ENCODE measurements around the gene STAT1. TPM values are rescaled to one million over a fixed set of nuclear protein-coding genes. Genes with fewer than 3 reads are reported as not detected.
A peak's percentile ranks its signal among the peaks of the same experiment; 100 is the strongest.

The STAT1 gene
- total RNA-seq, 1 donor from 2014 or later, result 264 TPM

- DNase-seq (ENCODE audit: low spot score, unreplicated experiment), result no peak
- H3K27ac Mint-ChIP-seq, result no peak overlapping the region
Observed at GRCh38 chr2:191038741-191039140, 24.8 kb upstream of the STAT1 start.

GRCh38 chr2:191038241-191038725, 24.3 kb upstream of the STAT1 start:
- H3K27ac Mint-ChIP-seq, result no peak overlapping the region
- H3K9me3 Mint-ChIP-seq (ENCODE audit: low read depth), result peaks cover 3% of the 10 kb centered on the region
- no peaks in the 10 kb centered on the region for H3K27me3 Mint-ChIP-seq
- H3K4me3 Mint-ChIP-seq (ENCODE audit: low read depth), result no peak overlapping the region
- H3K4me1 Mint-ChIP-seq (ENCODE audit: low read depth), result peaks cover 11% of the 10 kb centered on the region
- H3K36me3 Mint-ChIP-seq (ENCODE audit: insufficient read depth), result peaks cover 24% of the 10 kb centered on the region
- TF ChIP-seq CTCF (IDR thresholded peaks at IDR 0.05; ENCODE audit: unreplicated experiment), result no peak
- DNase-seq (ENCODE audit: low spot score, unreplicated experiment), result no peak

More at GRCh38 chr2:191038741-191039140, 24.8 kb upstream of the STAT1 start:
- no peaks in the 10 kb centered on the region for H3K27me3 Mint-ChIP-seq
- peaks cover 24% of the 10 kb centered on the region for H3K36me3 Mint-ChIP-seq (ENCODE audit: insufficient read depth)
- peaks cover 8% of the 10 kb centered on the region for H3K4me1 Mint-ChIP-seq (ENCODE audit: low read depth)
- H3K9me3 Mint-ChIP-seq (ENCODE audit: low read depth), result peaks cover 3% of the 10 kb centered on the region
- H3K4me3 Mint-ChIP-seq (ENCODE audit: low read depth), result no peak overlapping the region
- TF ChIP-seq CTCF (IDR thresholded peaks at IDR 0.05; ENCODE audit: unreplicated experiment), result no peak

- Mint-ChIP-seq H3K4me1 (ENCODE audit: low read depth) (peaks cover 21% of the 10 kb centered on the region), H3K27ac (no peak overlapping the region), H3K36me3 (ENCODE audit: insufficient read depth) (peaks cover 21% of the 10 kb centered on the region), H3K9me3 (ENCODE audit: low read depth) (no peaks in the 10 kb centered on the region), H3K27me3 (no peaks in the 10 kb centered on the region), H3K4me3 (ENCODE audit: low read depth) (no peak overlapping the region)
- no peak for TF ChIP-seq CTCF (IDR thresholded peaks at IDR 0.05; ENCODE audit: unreplicated experiment)
- DNase-seq (ENCODE audit: low spot score, unreplicated experiment), result no peak
Observed at GRCh38 chr2:191037351-191037750, 23.4 kb upstream of the STAT1 start.

GRCh38 chr2:191036363-191036762, 22.4 kb upstream of the STAT1 start:
- no peak overlapping the region for H3K27ac Mint-ChIP-seq
- TF ChIP-seq CTCF (IDR thresholded peaks at IDR 0.05; ENCODE audit: unreplicated experiment), result no peak
- peaks cover 21% of the 10 kb centered on the region for H3K36me3 Mint-ChIP-seq (ENCODE audit: insufficient read depth)
- H3K4me1 Mint-ChIP-seq (ENCODE audit: low read depth), result peaks cover 23% of the 10 kb centered on the region
- DNase-seq (ENCODE audit: low spot score, unreplicated experiment), result no peak
- H3K27me3 Mint-ChIP-seq, result no peaks in the 10 kb centered on the region
- no peaks in the 10 kb centered on the region for H3K9me3 Mint-ChIP-seq (ENCODE audit: low read depth)
- H3K4me3 Mint-ChIP-seq (ENCODE audit: low read depth), result no peak overlapping the region

- no peak for DNase-seq (ENCODE audit: low spot score, unreplicated experiment)
- TF ChIP-seq CTCF (IDR thresholded peaks at IDR 0.05; ENCODE audit: unreplicated experiment), result no peak
- Mint-ChIP-seq H3K27ac (peak overlapping the region; percentile 95), H3K9me3 (ENCODE audit: low read depth) (peaks cover 4% of the 10 kb centered on the region), H3K27me3 (no peaks in the 10 kb centered on the region), H3K36me3 (ENCODE audit: insufficient read depth) (peaks cover 20% of the 10 kb centered on the region), H3K4me1 (ENCODE audit: low read depth) (peaks cover 40% of the 10 kb centered on the region), H3K4me3 (ENCODE audit: low read depth) (peak overlapping the region; percentile 15)
Observed at GRCh38 chr2:191032588-191033429, 18.8 kb upstream of the STAT1 start.
